ENCODE measurements around the gene NEURL1.
"Not testable (repeated sequence)": the region's sequence is repeated elsewhere in the genome, so short reads cannot be mapped to it uniquely, and the experiment has no call there.

Gene NEURL1

DNA sequence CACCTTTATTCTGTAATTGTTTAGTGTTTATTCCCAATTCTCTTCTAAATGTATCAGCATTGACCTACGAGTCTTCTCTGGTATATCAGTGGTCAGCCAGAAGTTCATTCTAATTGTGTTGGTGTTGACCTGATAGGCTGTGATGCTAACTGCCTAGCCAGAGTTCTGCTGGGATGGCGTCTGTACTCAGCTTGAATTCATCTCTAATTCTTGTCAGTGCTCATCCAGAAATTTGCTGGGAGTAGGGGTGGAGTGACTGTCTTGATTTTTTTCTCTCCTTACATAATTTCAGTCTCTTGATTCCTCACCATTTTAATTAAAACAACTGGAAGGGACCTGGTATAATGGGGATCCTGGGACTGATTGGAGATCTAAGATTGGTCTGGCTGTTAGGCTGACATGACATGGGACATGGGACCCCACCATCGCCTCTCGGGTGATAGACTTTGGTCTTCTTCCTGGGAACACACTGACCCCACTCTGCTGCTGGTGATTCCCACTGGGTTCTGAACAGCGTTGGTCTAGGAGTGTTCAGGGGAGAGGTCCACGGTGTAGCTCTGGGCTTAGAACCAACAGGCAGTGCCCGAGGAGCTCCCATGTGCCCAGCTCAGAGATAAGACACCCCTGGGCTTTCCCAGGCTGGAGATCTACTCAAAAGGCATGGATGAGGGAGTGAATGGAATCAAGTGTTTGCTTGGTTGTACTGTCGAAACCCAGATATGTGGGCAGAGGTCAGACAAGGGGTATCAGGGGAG is 3.8 kb downstream of the NEURL1 start:
- FAIRE-seq: no peak

DNA sequence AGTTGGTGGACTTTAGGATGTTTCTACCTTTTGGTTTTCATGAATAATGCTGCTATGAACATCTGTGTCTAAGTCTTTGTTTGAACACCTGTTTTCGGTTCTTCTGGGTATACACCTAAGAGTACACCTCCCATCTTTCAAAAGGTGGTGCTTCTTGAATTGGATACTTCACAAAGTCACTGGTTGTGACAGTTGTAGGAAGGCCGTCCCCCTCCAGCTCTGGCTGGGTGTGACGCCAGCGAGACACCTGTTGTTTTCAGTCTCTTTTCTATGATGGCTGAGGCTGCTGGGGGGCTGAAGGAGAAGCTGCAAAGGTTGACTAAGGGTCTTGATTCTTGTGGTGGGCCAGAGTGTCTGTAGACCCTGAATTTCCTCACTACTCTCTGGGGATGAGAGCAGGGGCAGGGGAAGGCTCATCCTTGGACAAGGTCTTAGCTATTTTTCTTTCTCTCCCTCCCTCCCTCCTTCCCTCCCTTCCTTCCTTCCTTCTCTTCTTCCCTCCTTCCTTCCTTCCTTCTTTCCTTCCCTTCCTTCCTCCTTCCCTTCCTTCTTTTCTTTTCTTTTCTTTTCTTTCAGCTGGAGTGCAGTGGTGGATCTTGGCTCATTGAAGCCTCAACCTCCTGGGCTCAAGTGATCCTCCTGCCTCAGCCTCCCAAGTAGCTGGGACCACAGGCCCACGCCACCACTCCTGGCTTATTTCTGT is 5.6 kb downstream of the NEURL1 start:
- no peak for FAIRE-seq

DNA sequence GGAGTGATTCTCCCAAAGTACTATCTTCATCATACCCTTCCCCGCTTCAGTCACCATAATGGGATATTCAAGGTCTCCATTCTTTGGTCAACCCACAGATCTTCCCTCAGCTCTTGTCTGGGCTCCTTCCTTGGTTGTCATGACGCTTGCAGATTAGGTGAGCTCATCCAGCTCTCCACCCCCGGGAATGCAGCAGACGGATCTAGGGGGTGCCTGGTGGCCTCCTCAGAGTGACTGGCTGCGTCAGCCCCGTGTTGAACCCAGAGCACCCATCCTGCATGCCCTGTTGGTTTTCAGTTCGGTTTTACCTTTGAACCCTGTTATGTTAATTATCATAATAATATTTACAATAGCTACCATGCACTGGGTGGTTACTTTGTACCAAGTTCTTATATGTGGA is 6.4 kb downstream of the NEURL1 start:
- no peak for FAIRE-seq

DNA sequence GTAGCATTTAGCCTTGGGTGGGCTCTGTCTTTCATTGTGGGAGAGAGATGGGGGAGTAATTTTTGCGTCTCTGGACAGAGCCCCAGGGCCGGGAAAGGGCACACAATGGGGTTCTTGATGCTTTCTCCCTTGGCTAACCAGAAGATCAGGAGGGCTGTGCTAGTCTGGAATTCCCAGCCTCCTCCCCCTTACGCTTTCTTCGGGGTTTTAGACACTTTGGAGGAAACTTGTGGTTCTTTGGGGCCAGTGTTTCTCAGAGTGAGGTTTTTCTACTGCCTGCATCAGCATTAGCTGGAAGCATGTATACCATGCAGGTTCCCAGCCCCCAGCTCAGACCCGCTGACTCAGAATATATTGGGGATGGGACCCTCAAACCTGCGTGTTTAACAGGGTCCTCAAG is 7.0 kb downstream of the NEURL1 start:
- no peak for FAIRE-seq

GRCh38 chr10:103501186-103501585 is 7.7 kb downstream of the NEURL1 start:
- FAIRE-seq: no peak

- no peak for FAIRE-seq
These were observed 9.6 kb downstream of the NEURL1 start for GRCh38 chr10:103502849-103503660.

- FAIRE-seq: not testable (repeated sequence)
These were observed 10.3 kb downstream of the NEURL1 start for GRCh38 chr10:103503777-103504176.

GRCh38 chr10:103504181-103504783 is 10.8 kb downstream of the NEURL1 start:
- FAIRE-seq: no peak

GRCh38 chr10:103506061-103506460 is 12.6 kb downstream of the NEURL1 start:
- FAIRE-seq: no peak

- no peak for FAIRE-seq
These were observed 14.0 kb downstream of the NEURL1 start for GRCh38 chr10:103507235-103508191.

DNA sequence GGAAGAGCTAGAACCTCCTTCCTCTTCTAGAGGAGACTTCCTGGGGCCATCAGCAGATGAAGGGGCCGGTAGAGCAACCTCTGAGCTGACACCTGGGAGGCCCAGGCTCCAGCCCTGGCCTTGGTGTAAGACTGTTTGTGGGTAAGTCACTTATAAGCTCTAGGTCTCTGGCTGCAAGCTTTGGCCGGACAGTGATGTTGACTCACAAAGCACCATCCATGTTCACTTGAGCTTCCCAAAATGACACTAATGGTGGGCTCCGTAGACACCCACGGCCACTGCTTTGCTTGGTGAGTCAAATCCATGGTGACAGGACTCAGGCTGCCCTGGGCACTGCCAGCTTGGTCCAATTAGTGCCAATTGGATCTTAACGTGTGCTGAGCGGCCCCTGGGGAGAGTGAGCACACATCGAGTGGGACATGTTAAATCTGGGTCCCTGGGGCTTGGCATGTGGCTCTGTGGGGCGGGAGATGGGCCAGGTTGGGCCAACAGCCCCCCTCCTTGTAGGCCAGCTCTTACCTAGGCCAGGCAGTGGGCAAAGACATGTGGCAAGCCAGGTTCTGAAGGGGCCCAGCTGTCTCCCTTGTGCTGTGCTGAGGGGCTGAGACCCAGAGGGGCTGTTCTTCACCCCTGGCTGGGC is 16.7 kb downstream of the NEURL1 start:
- no peak for FAIRE-seq

DNA sequence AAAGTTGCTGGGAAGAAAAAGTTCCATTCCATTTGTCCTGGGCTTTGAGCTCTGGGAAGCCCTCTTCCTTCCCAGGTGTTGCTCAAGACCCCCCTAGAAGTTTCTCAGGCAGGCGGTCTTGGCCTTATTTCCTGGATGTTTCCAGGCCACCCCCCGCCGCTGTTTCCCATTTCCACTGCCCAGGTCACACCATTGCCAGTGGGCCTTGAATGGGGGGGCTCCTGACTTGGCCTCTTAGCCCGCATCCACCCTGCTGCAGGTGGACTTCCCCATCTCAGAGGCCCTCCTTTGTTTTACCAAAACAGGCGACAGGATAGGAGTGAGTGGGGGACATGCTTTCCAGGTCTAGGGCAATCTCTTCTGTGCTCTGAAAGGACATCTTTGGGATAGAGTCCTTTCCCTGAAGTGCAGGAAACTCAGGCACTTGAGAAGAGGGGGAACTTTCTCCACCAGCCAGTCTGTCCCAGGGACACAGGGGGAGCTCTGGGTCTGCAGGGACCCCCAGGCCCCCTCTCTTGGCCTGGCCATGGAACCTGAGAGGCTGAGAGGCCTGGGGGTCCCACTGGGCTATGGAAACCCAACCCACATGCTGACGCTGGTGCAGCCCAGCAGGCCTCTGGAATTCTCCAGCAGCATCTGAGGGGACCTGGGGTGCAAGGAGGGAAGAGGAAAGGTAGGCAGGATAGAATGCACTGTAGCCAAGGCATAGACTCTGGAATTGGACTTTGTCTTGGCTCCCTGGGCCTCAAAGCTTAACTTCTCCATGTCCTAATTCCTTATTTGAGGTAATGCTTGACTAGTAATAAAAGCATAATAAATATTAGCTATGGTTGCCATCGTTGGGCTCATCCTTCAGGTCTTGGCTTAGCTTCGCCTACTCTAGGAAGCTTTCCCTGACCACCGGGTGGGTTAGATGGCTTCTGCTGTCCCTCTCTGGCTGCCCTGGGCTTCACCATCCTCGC is 17.6 kb downstream of the NEURL1 start:
- no peak for FAIRE-seq

DNA sequence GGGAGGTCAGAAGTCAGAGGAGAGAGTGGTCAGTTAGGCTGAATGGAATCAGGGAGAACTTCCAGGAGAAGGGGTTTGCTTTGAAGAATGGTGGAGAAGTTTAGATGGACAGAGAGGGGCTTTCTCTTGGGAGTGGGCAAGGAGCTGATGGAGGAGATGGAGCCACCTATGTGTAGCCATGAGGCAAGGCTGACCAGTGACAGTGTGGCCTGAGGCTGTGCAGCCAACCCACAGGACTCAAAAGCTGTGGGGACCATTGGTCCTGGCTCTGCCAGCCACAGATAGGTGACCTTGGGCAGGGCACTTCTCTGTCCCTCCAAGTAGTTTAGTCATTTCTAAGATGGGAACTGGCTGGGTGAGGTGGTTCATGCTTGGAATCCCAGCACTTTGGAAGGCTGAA is 18.7 kb downstream of the NEURL1 start:
- FAIRE-seq: no peak

DNA sequence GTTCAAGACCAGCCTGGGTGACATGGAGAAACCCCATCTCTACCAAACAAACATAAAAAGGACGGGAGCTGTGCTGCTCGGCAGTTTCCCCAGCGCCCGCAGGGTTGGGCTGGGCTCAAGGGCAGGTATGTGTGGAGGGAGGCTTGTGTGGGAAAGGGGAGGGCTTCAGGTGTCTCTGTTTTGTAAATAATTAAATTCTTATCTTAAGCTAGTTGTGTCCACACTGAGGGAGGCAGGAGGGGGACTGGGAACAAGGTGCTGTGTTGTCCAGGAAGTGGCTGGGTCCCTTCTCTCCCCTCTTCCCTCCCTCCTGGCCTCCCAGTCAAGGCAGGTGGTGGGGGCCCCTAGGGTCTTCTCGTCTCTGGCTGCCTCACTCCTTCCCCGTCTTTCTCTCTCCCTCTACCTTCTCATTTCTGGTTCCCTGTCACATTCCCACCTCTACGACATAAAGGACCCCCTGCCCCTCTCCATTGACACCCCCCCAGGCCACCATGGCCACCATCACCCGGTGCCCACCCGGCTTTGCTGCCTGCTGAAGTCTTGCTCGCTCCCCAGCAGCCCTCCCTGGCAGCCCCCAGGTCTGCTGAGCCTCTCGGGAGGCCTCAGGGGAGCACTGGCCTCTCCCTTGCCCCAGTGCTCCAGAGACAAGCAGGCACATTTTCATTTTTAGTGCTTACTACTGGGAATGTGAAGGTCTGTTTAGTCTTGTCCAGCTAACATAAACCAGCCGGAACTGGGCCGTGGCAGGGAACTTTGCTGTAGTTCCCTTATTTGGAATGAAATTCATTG is 19.3 kb downstream of the NEURL1 start:
- FAIRE-seq: no peak

DNA sequence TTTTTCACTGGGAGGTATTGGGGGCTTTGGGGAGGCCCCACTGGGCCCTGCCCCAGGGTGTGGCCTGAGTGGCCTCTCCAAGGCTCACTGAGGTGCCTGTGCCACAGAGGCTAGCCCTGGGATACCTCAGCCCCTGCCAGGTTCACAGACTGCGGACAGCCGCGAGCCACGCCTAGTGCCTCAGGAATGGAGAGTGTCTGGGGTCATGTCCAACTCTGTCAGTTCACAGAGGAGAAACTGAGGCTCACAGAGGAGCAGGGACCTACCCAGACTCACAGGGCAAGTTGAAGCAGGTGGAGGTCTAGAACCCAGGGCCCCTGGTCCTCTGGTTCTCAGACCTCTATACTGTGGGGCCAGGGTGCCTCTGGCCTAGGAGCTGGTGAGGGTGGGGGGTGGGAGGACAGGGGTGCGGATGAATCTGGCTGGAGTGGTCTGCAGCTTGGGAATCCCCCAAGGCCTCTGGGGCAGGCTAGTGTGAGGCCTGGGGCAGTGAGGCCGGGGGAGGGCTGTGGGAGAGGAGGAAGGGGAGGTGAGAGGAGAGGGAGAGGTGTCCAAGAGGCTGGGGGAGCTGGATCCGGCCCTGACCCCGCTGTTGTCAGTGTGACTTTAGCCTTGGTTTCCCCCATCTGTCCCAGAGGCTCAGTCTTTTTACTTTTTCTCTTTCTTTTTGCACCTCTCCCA is 20.0 kb downstream of the NEURL1 start:
- FAIRE-seq: no peak

- no peak for FAIRE-seq
These were observed 20.7 kb downstream of the NEURL1 start for GRCh38 chr10:103514244-103514643.

DNA sequence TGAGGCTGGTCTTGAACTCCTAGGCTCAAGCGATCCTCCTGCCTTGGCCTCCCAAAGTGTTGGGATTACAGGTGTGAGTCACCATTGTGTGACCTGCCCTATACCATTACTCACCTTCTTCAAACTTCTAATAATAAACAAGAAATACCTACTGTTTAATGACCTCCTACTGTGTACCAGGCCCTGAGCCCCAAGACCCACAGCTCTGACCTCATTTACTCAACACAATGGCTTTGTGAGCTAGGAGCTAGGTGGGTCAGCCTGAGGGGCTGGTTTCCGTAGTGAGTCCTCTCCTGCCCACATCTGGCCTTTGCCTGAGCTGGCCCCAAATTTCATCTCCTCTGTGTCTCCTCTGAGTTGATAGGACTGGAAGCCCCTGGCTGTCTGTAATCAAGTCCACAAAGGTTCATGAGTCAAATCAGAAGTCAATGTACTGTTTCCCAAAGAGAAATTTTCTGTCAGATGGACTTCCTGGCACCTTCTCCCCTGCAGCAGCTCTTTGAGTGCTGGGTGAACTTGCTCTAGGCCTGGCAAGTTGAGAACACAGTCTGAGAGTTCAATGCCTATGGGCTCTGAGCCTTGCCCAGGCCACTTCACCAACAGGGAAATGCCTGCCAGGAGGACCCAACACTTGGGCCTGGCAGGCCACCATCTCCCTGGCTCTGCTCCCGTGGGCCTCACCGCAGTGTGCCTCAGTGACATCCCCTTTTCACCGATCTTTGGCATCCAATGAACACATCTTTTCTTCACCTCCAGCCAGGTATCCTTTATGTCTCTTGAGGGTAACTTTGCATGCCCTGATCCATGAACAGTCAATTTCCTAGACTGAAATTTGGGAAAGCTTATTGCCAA is 24.0 kb downstream of the NEURL1 start:
- no peak for FAIRE-seq

- FAIRE-seq: no peak
These were observed 26.3 kb downstream of the NEURL1 start for GRCh38 chr10:103519798-103520197.

Measured in TTC549 (cell line).